Raji (cell line): Measurements from ENCODE around the gene MCM9.

Experiments used
- POLR2A ChIP-seq: IDR thresholded peaks from 2 replicates; pipeline ENCODE4 v1.6.1; 2011; ENCODE audit warnings: low read depth, low read length, control low read depth; ENCODE audit not compliant: insufficient read depth

MCM9 gene

GRCh38 chr6:118764766-118765165 lies 170.2 kb downstream of the MCM9 start:
- no peak for TF ChIP-seq POLR2A
